Measurements from ENCODE around the gene PRPS1.

- TF ChIP-seq CTCF (IDR thresholded peaks at IDR 0.05): no peak
- no peak for TF ChIP-seq POLR2AphosphoS5 (IDR thresholded peaks at IDR 0.05)
Observed at GRCh38 chrX:107667426-107667825, 39.1 kb downstream of the PRPS1 start.

Measured in gastroesophageal sphincter (tissue), 3 donors.